ENCODE data around the gene CPPED1.

DNA sequence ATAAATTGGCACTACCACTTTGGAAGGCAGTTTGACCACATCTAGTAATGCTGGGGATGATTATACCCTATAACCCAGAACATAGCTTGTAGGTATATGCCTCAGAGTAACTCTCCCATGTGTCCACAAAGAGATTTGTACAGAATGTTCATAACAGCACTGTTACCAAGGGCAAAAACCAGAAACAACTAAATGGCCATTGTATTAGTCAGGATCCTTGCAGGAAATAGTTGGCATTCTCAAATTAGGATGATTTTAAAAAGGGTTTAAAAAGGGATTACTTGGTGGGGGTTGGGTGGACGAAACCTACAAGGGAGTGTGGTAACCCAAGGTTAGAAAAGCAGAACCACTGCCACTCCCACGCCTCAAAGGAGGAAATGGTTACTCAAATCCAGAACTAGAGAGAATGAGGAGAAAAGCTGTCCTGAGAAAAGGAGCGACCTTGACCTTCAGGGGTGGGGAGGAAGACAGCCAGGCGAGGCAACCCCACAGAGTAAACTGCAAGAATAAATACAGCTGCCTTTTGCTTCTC, 2.1 kb downstream of the CPPED1 start:
- no peak for TF ChIP-seq POLR2A (IDR thresholded peaks at IDR 0.05)
- TF ChIP-seq, protein P1, sequence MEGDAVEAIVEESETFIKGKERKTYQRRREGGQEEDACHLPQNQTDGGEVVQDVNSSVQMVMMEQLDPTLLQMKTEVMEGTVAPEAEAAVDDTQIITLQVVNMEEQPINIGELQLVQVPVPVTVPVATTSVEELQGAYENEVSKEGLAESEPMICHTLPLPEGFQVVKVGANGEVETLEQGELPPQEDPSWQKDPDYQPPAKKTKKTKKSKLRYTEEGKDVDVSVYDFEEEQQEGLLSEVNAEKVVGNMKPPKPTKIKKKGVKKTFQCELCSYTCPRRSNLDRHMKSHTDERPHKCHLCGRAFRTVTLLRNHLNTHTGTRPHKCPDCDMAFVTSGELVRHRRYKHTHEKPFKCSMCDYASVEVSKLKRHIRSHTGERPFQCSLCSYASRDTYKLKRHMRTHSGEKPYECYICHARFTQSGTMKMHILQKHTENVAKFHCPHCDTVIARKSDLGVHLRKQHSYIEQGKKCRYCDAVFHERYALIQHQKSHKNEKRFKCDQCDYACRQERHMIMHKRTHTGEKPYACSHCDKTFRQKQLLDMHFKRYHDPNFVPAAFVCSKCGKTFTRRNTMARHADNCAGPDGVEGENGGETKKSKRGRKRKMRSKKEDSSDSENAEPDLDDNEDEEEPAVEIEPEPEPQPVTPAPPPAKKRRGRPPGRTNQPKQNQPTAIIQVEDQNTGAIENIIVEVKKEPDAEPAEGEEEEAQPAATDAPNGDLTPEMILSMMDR (IDR thresholded peaks at IDR 0.05): no peak
- TF ChIP-seq POLR2AphosphoS5 (IDR thresholded peaks at IDR 0.05): no peak

Data from prostate gland (tissue), 2 donors.